Sigmoid colon (tissue), 7 donors: ENCODE data around the gene KRTAP4-16. TPM values are rescaled to one million over a fixed set of nuclear protein-coding genes. Genes with fewer than 3 reads are reported as not detected.

Source experiments
- DNase-seq: peaks from one replicate; pipeline ENCODE4 v3.0.0-alpha.2; 2019
- H3K27ac ChIP-seq, 4 donors: fragments of 200-600 bp; sonication (generic); one replicate each; pipeline ENCODE4 v1.5.1; 2016 to 2019; ENCODE audit warnings: mild to moderate bottlenecking in 1 of 4
- H3K27me3 ChIP-seq, 3 donors: fragments of 200-600 bp; sonication (generic); one replicate each; pipeline ENCODE4 v1.5.1; 2019; ENCODE audit warnings: mild to moderate bottlenecking in 1 of 3
- H3K36me3 ChIP-seq, 4 donors: fragments of 200-600 bp; sonication (generic); one replicate each; pipeline ENCODE4 v1.5.1; 2016 to 2019
- H3K4me1 ChIP-seq, 4 donors: fragments of 200-600 bp; sonication (generic); one replicate each; pipeline ENCODE4 v1.5.1; 2017 to 2019
- H3K4me3 ChIP-seq, 4 donors: fragments of 200-600 bp; sonication (generic); one replicate each; pipeline ENCODE4 v1.5.1; 2017 to 2019; ENCODE audit warnings: mild to moderate bottlenecking in 2 of 4, moderate library complexity in 1 of 4
- H3K9me3 ChIP-seq, 4 donors: fragments of 200-600 bp in 3 of 4; sonication (generic) in 3 of 4; one replicate each; pipeline versions ENCODE4 v1.5.1 to v1.6.1; 2013 to 2019
- CTCF ChIP-seq, 4 experiments: fragments of 450-650 bp in 3 of 4; fragments of 200-600 bp in 1 of 4; IDR thresholded peaks; one replicate each; pipeline ENCODE4 v1.5.1; 2016 to 2019; ENCODE audit warnings: antibody characterized with exemption in 4 of 4, mild to moderate bottlenecking in 3 of 4, moderate library complexity in 2 of 4
- EP300 ChIP-seq, 4 donors: sonication (generic); formaldehyde crosslinking; IDR thresholded peaks; one replicate each; pipeline ENCODE4 v1.6.1; 2017; ENCODE audit warnings: antibody characterized with exemption in 4 of 4
- POLR2A ChIP-seq, 2 donors: fragments of 450-650 bp; IDR thresholded peaks; one replicate each; pipeline ENCODE4 v1.6.1; 2016; ENCODE audit warnings: antibody characterized with exemption in 2 of 2, mild to moderate bottlenecking in 2 of 2, moderate library complexity in 2 of 2
- POLR2AphosphoS5 ChIP-seq, 4 donors: sonication (generic); formaldehyde crosslinking; IDR thresholded peaks; one replicate each; pipeline ENCODE4 v1.6.1; 2017; ENCODE audit warnings: antibody characterized with exemption in 4 of 4
- WGBS, 2 donors: extraction: QIAGEN DNeasy Blood & Tissue Kit; methylation state at CpG; one replicate each; pipeline ENCODE4 v1.1.7; 2013; 5-methylcytosine and 5-hydroxymethylcytosine counted together
- intact Hi-C: fragments of 100-400 bp; cut with DNase I; formaldehyde crosslinking; loops from one replicate; pipeline ENCODE4 v1.15.1; 2023
- polyA plus RNA-seq, 3 donors: library from polyadenylated mRNA; stranded (reverse); fragments of 200-250 nt; gene quantifications; one replicate each; pipeline ENCODE4 v1.2.3, GENCODE V29; 2013
- total RNA-seq, 4 donors: library from RNA; depleted of rRNA; stranded (reverse); fragments of >200 nt; gene quantifications; one replicate each; pipeline ENCODE4 v1.1.0, GENCODE V29; 2016
- donor health status: healthy with polysubstance abuse.
- donor health status: Bipolar disorder and iron deficiency.
- donor health status: healthy.

The KRTAP4-16 gene
- total and polyA plus RNA-seq, 7 donors = not detected

- Histone ChIP-seq H3K36me3 (no peaks in the 10 kb centered on the region), H3K4me1 (no peaks in the 10 kb centered on the region), H3K27ac (no peak overlapping the region), H3K27me3 (no peaks in the 10 kb centered on the region), H3K4me3 (no peak overlapping the region), H3K9me3 (no peaks in the 10 kb centered on the region)
- intact Hi-C loops = no loop called here
- no peak for DNase-seq
- TF ChIP-seq POLR2A (IDR thresholded peaks at IDR 0.05) (no peak), POLR2AphosphoS5 (IDR thresholded peaks at IDR 0.05) (no peak), CTCF (IDR thresholded peaks at IDR 0.05) (no peak), EP300 (IDR thresholded peaks at IDR 0.05) (no peak)
These were observed 25.2 kb downstream of the KRTAP4-16 start for GRCh38 chr17:41076788-41077187.

- DNase-seq = no peak
- TF ChIP-seq POLR2A (IDR thresholded peaks at IDR 0.05) (no peak), CTCF (IDR thresholded peaks at IDR 0.05) (no peak), EP300 (IDR thresholded peaks at IDR 0.05) (no peak)
- no peak overlapping the region for H3K27ac ChIP-seq
- no peaks in the 10 kb centered on the region for H3K9me3 ChIP-seq
- no peak overlapping the region for H3K4me3 ChIP-seq
- H3K27me3 ChIP-seq = no peaks in the 10 kb centered on the region
- intact Hi-C loops = no loop called here
- WGBS, 2 donors = 92 to 94% methylated on average over 2 of the region's 2 CpGs
- H3K4me1 ChIP-seq = no peaks in the 10 kb centered on the region
- H3K36me3 ChIP-seq = no peaks in the 10 kb centered on the region
These were observed 28.3 kb downstream of the KRTAP4-16 start for GRCh38 chr17:41073676-41074075.

GRCh38 chr17:41071606-41072360, 30.2 kb downstream of the KRTAP4-16 start:
- Histone ChIP-seq H3K27me3 (no peaks in the 10 kb centered on the region), H3K36me3 (no peaks in the 10 kb centered on the region), H3K4me1 (no peaks in the 10 kb centered on the region), H3K9me3 (no peaks in the 10 kb centered on the region), H3K27ac (no peak overlapping the region), H3K4me3 (no peak overlapping the region)
- TF ChIP-seq POLR2A (IDR thresholded peaks at IDR 0.05) = no peak
- no peak for DNase-seq
- intact Hi-C loops = no loop called here
- 89 to 91% methylated on average over 5 of the region's 5 CpGs for WGBS, 2 donors

- WGBS, 2 donors = 72 to 82% methylated on average over 3 of the region's 3 CpGs
- DNase-seq = no peak
These were observed 33.0 kb downstream of the KRTAP4-16 start for GRCh38 chr17:41069031-41069430.

GRCh38 chr17:41067281-41067680, 34.7 kb downstream of the KRTAP4-16 start:
- Histone ChIP-seq H3K9me3 (no peaks in the 10 kb centered on the region), H3K27me3 (no peaks in the 10 kb centered on the region)
- TF ChIP-seq EP300 (IDR thresholded peaks at IDR 0.05) = no peak
- no peak for TF ChIP-seq POLR2AphosphoS5 (IDR thresholded peaks at IDR 0.05)
- no peak for TF ChIP-seq POLR2A (IDR thresholded peaks at IDR 0.05)

More at GRCh38 chr17:41069031-41069430, 33.0 kb downstream of the KRTAP4-16 start:
- Histone ChIP-seq H3K4me3 (no peak overlapping the region), H3K9me3 (no peaks in the 10 kb centered on the region), H3K4me1 (no peaks in the 10 kb centered on the region), H3K27me3 (no peaks in the 10 kb centered on the region), H3K27ac (no peak overlapping the region), H3K36me3 (no peaks in the 10 kb centered on the region)
- intact Hi-C loops = no loop called here
- TF ChIP-seq CTCF (IDR thresholded peaks at IDR 0.05) (no peak), POLR2AphosphoS5 (IDR thresholded peaks at IDR 0.05) (no peak), EP300 (IDR thresholded peaks at IDR 0.05) (no peak), POLR2A (IDR thresholded peaks at IDR 0.05) (no peak)

More at GRCh38 chr17:41067281-41067680, 34.7 kb downstream of the KRTAP4-16 start:
- no peak overlapping the region for H3K4me3 ChIP-seq
- intact Hi-C loops = no loop called here
- H3K36me3 ChIP-seq = no peaks in the 10 kb centered on the region
- DNase-seq = no peak
- no peak overlapping the region for H3K27ac ChIP-seq
- H3K4me1 ChIP-seq = peaks cover 0 to 2% (median 0%) of the 10 kb centered on the region in 4 donors
